ENCODE results near the gene WHRN. TPM values are rescaled to one million over a fixed set of nuclear protein-coding genes. Genes with fewer than 3 reads are reported as not detected.
A peak's percentile ranks its signal among the peaks of the same experiment; 100 is the strongest.

Gene WHRN
- total RNA-seq, 2 donors from 2014 or later: 18.2 to 32.6 TPM

DNA sequence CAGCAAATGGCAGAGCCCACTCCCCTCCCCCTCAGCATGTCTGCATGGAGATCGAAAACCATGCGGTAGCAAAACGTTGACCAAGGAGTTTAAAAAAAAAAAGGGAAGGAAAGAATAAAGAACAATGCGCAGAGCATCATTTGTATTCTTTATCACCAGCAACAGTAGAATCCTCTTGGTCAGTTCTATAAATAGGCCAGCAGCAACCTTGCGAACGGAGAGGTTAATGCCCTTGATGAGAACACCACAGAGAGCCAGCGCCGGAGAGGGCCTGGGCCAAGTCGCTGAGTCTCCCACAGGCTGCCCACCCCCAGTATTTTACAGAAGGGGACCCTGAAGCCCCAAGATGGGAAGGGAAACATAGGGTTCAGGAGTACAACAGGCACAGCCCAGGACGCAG is 22.7 kb downstream of the WHRN start:
- H3K9me3 ChIP-seq (ENCODE audit: control insufficient read depth, low read length, poor library complexity, severe bottlenecking): no peaks in the 10 kb centered on the region
- Mint-ChIP-seq H3K27ac (peak overlapping the region; percentile 85), H3K36me3 (ENCODE audit: low read depth) (no peaks in the 10 kb centered on the region), H3K4me1 (peaks cover 35% of the 10 kb centered on the region), H3K4me3 (no peak overlapping the region), H3K27me3 (peaks cover 8% of the 10 kb centered on the region)
- DNase-seq: no peak
- ATAC-seq: no peak

GRCh38 chr9:114481789-114482188 is 23.5 kb downstream of the WHRN start:
- no peaks in the 10 kb centered on the region for H3K9me3 ChIP-seq (ENCODE audit: control insufficient read depth, low read length, poor library complexity, severe bottlenecking)
- H3K4me1 Mint-ChIP-seq: peaks cover 30% of the 10 kb centered on the region
- peak overlapping the region; percentile 85 for H3K27ac Mint-ChIP-seq
- no peak overlapping the region for H3K4me3 Mint-ChIP-seq
- H3K27me3 Mint-ChIP-seq: peaks cover 12% of the 10 kb centered on the region
- no peak for ATAC-seq
- DNase-seq: no peak
- H3K36me3 Mint-ChIP-seq (ENCODE audit: low read depth): no peaks in the 10 kb centered on the region

- Mint-ChIP-seq H3K36me3 (ENCODE audit: low read depth) (peaks cover 4% of the 10 kb centered on the region), H3K27me3 (peaks cover 12% of the 10 kb centered on the region)
- no peak for ATAC-seq
Measured at GRCh38 chr9:114480746-114481435, 24.4 kb downstream of the WHRN start.

DNA sequence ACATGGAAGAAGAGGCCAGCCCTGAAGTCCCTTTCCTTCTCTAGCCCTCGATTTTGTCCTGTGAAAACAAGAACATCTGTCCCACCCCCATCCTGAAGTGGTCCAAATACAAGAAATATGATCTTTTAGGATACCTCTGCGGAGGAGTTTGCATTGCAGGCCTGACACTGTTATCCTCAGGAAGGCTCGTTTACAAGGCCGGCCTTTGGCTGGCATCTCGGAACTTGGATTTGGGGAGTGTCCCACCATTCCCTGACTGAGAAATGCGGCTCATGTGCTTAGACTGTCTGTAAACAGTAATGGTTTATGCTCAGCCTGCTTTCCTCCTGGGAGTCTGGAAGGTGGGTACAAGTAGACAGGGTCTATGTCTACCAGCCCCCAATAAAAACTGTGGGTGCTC is 26.4 kb downstream of the WHRN start:
- Mint-ChIP-seq H3K27ac (no peak overlapping the region), H3K4me3 (no peak overlapping the region), H3K27me3 (peaks cover 20% of the 10 kb centered on the region), H3K36me3 (ENCODE audit: low read depth) (peaks cover 11% of the 10 kb centered on the region), H3K4me1 (peaks cover 39% of the 10 kb centered on the region)
- DNase-seq (no peak), ATAC-seq (no peak)
- no peaks in the 10 kb centered on the region for H3K9me3 ChIP-seq (ENCODE audit: control insufficient read depth, low read length, poor library complexity, severe bottlenecking)

More at GRCh38 chr9:114480746-114481435, 24.4 kb downstream of the WHRN start:
- Mint-ChIP-seq H3K4me1 (peaks cover 31% of the 10 kb centered on the region), H3K4me3 (peak overlapping the region; percentile 5), H3K27ac (peak overlapping the region; percentile 85)
- no peaks in the 10 kb centered on the region for H3K9me3 ChIP-seq (ENCODE audit: control insufficient read depth, low read length, poor library complexity, severe bottlenecking)
- DNase-seq: no peak

DNA sequence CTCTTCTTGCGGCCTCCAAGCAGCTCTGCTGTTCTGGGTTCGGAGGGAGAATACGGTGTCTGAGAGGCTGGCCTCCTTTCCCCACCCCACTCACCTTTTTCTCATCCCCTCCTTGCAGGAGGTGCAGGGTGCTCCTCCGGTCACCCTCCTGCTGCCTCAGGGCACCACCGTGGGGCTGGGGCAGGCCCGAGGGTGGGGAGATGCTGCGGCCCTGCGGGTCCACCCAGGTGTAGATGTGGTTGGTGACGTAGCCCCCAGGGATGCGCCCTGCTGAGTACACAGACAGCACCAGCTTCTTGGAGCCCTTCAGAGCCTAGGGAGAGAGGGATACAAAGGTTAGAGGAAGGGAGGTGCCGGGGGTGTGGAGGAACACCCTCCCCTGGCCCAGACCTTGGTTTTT is 26.8 kb downstream of the WHRN start:
- H3K27ac Mint-ChIP-seq: no peak overlapping the region
- ATAC-seq (no peak), DNase-seq (no peak)
- no peaks in the 10 kb centered on the region for H3K9me3 ChIP-seq (ENCODE audit: control insufficient read depth, low read length, poor library complexity, severe bottlenecking)
- H3K4me3 Mint-ChIP-seq: no peak overlapping the region
- H3K36me3 Mint-ChIP-seq (ENCODE audit: low read depth): peaks cover 11% of the 10 kb centered on the region
- H3K27me3 Mint-ChIP-seq: peaks cover 20% of the 10 kb centered on the region
- H3K4me1 Mint-ChIP-seq: peaks cover 37% of the 10 kb centered on the region

DNA sequence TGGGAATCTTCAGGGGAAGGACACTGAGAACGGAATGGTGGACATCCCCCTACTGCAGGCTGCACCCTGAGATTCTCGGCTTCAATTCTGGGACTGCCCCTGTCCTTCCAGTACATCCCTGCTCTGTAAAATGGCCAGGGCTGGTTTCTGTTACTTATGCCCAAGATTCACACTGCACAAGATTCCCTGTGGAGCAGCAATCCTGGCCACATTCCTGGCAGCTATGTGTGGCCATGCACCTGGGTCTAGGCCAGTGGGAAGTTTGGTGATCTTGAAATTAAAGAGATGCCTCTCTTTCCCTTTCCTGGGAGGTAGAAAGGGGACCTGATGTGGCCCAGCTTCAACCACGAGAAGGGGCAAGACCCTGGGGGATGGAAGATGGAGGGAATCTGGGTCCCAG is 27.6 kb downstream of the WHRN start:
- H3K9me3 ChIP-seq (ENCODE audit: control insufficient read depth, low read length, poor library complexity, severe bottlenecking): no peaks in the 10 kb centered on the region
- Mint-ChIP-seq H3K4me3 (no peak overlapping the region), H3K27ac (no peak overlapping the region), H3K4me1 (peaks cover 34% of the 10 kb centered on the region), H3K36me3 (ENCODE audit: low read depth) (peaks cover 11% of the 10 kb centered on the region), H3K27me3 (peaks cover 20% of the 10 kb centered on the region)
- ATAC-seq (no peak), DNase-seq (no peak)

DNA sequence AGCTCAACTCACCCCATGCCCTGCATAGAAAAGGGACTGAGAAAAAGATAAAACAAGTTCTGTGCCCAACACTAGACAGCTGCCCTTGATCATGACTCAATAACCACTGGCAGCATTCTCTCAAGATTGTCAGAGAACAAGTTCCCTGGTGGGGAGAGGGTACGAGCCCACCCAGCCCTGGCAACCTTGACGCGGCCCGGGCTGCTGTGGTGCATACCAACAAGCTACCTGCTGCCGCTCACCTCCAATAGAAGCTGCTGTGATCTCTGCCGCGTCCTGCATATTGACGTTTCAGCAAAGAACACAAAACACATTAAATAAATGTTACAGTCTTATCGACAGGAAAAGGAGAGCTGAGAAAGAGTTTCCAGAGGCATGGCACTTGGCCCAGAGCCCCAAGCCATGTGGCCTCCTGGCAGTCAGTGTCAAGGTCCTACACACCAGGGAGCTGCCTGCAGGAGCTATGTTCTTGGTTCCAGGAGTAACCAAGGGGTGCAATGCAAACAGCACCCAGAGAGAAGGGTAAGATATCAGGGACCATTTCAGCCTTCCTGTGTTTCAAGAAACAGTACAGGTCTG is 28.3 kb downstream of the WHRN start:
- Mint-ChIP-seq H3K27me3 (peaks cover 20% of the 10 kb centered on the region), H3K36me3 (ENCODE audit: low read depth) (peaks cover 14% of the 10 kb centered on the region), H3K27ac (no peak overlapping the region), H3K4me3 (no peak overlapping the region), H3K4me1 (peaks cover 31% of the 10 kb centered on the region)
- no peaks in the 10 kb centered on the region for H3K9me3 ChIP-seq (ENCODE audit: control insufficient read depth, low read length, poor library complexity, severe bottlenecking)
- ATAC-seq: no peak
- DNase-seq: no peak

GRCh38 chr9:114475412-114476135 is 29.7 kb downstream of the WHRN start:
- Mint-ChIP-seq H3K36me3 (ENCODE audit: low read depth) (peaks cover 14% of the 10 kb centered on the region), H3K4me1 (peaks cover 22% of the 10 kb centered on the region), H3K27me3 (peaks cover 20% of the 10 kb centered on the region), H3K27ac (no peak overlapping the region), H3K4me3 (peak overlapping the region; percentile 1)
- ATAC-seq (no peak), DNase-seq (no peak)
- H3K9me3 ChIP-seq (ENCODE audit: control insufficient read depth, low read length, poor library complexity, severe bottlenecking): no peaks in the 10 kb centered on the region

DNA sequence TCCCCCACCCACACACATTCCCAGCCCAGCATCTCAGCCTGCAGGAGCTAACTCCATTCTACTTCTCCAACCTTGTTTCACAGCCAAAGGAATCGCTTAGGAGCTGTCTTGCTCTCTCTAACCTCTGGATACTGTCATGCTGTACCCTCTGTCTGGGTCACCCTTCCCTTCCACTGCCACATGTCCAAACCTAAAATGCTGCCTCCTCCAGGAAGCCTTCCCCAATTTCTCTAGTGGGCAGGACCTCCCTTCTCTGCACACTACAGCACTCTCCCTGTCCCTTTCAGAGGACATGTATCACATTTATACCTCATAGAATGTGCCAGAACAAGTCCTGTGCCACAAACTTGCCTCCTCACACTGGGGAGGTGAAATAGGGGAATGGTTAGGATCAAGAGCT is 30.8 kb downstream of the WHRN start:
- no peaks in the 10 kb centered on the region for H3K9me3 ChIP-seq (ENCODE audit: control insufficient read depth, low read length, poor library complexity, severe bottlenecking)
- Mint-ChIP-seq H3K27me3 (peaks cover 20% of the 10 kb centered on the region), H3K4me1 (peaks cover 22% of the 10 kb centered on the region), H3K36me3 (ENCODE audit: low read depth) (peaks cover 14% of the 10 kb centered on the region), H3K4me3 (no peak overlapping the region), H3K27ac (no peak overlapping the region)
- DNase-seq (no peak), ATAC-seq (no peak)

- no peak for ATAC-seq
- Mint-ChIP-seq H3K4me3 (no peak overlapping the region), H3K36me3 (ENCODE audit: low read depth) (peaks cover 14% of the 10 kb centered on the region), H3K27me3 (peaks cover 20% of the 10 kb centered on the region), H3K4me1 (peaks cover 22% of the 10 kb centered on the region), H3K27ac (no peak overlapping the region)
- no peak for DNase-seq
- H3K9me3 ChIP-seq (ENCODE audit: control insufficient read depth, low read length, poor library complexity, severe bottlenecking): no peaks in the 10 kb centered on the region
Measured at GRCh38 chr9:114473447-114473801, 31.8 kb downstream of the WHRN start.

GRCh38 chr9:114472765-114473446 is 32.4 kb downstream of the WHRN start:
- Mint-ChIP-seq H3K36me3 (ENCODE audit: low read depth) (peaks cover 14% of the 10 kb centered on the region), H3K27me3 (peaks cover 20% of the 10 kb centered on the region), H3K4me3 (no peak overlapping the region), H3K4me1 (peaks cover 22% of the 10 kb centered on the region), H3K27ac (peak overlapping the region; percentile 37)
- no peak for ATAC-seq
- no peaks in the 10 kb centered on the region for H3K9me3 ChIP-seq (ENCODE audit: control insufficient read depth, low read length, poor library complexity, severe bottlenecking)
- no peak for DNase-seq

DNA sequence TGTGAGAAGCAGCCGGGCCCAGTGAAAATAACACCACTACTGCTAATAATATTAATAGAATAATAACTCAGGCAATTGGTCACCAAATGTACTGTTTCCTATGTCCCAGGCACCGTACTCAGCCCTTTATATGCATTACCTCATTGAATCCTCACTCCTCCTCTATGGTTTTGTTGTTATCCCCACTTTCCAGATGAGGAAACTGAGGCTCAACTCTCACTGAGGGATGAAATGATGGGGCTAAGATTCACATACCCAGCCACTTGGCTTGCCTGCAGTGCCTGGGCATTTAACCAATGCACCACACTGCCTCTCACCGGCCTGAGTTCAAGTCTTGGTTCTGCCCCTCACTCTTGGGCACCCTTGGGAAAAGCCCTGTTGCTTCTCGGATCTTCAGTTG is 34.1 kb downstream of the WHRN start:
- no peaks in the 10 kb centered on the region for H3K9me3 ChIP-seq (ENCODE audit: control insufficient read depth, low read length, poor library complexity, severe bottlenecking)
- ATAC-seq (no peak), DNase-seq (no peak)
- Mint-ChIP-seq H3K27me3 (peaks cover 8% of the 10 kb centered on the region), H3K4me1 (peaks cover 21% of the 10 kb centered on the region), H3K36me3 (ENCODE audit: low read depth) (peaks cover 11% of the 10 kb centered on the region), H3K4me3 (no peak overlapping the region), H3K27ac (no peak overlapping the region)

- peaks cover 11% of the 10 kb centered on the region for H3K36me3 Mint-ChIP-seq (ENCODE audit: low read depth)
- DNase-seq (no peak), ATAC-seq (no peak)
- no peaks in the 10 kb centered on the region for H3K9me3 ChIP-seq (ENCODE audit: control insufficient read depth, low read length, poor library complexity, severe bottlenecking)
- H3K27me3 Mint-ChIP-seq: peaks cover 8% of the 10 kb centered on the region
- H3K4me1 Mint-ChIP-seq: peaks cover 20% of the 10 kb centered on the region
- H3K27ac Mint-ChIP-seq: peak overlapping the region; percentile 34
- H3K4me3 Mint-ChIP-seq: no peak overlapping the region
Measured at GRCh38 chr9:114470581-114470980, 34.7 kb downstream of the WHRN start.

All from T-helper 17 cell (primary cell).